Endodermal cell (in vitro differentiated cells): ENCODE results near the gene ODAD4. TPM values are rescaled to one million over a fixed set of nuclear protein-coding genes. Genes with fewer than 3 reads are reported as not detected.
"Not testable (repeated sequence)": the region's sequence is repeated elsewhere in the genome, so short reads cannot be mapped to it uniquely, and the experiment has no call there.

Experiments used
- DNase-seq: peaks from one replicate; pipeline ENCODE4 v3.0.0-alpha.2; 2017
- H3K27ac ChIP-seq: 2 replicates; pipeline ENCODE4 v1.5.1; 2013; ENCODE audit warnings: mild to moderate bottlenecking, low read depth, low read length, moderate library complexity
- H3K27me3 ChIP-seq: 2 replicates; pipeline ENCODE4 v1.6.1; 2013; ENCODE audit warnings: mild to moderate bottlenecking, low read length, moderate library complexity; ENCODE audit not compliant: insufficient read depth, control insufficient read depth, poor library complexity, severe bottlenecking
- H3K36me3 ChIP-seq: 2 replicates; pipeline ENCODE4 v1.7.0; 2013; ENCODE audit warnings: mild to moderate bottlenecking, low read length, moderate library complexity; ENCODE audit not compliant: control insufficient read depth, insufficient read depth
- H3K4me1 ChIP-seq: one replicate; pipeline ENCODE4 v1.7.0; 2013; ENCODE audit warnings: low read length; ENCODE audit not compliant: control insufficient read depth, insufficient read depth
- H3K4me3 ChIP-seq: 2 replicates; pipeline ENCODE4 v1.5.1; 2013; ENCODE audit warnings: mild to moderate bottlenecking, low read length, moderate library complexity
- H3K9ac ChIP-seq: 2 replicates; pipeline ENCODE4 v1.6.1; 2013; ENCODE audit warnings: mild to moderate bottlenecking, low read length, moderate library complexity; ENCODE audit not compliant: poor library complexity, severe bottlenecking; ENCODE audit errors: extremely low read depth
- H3K9me3 ChIP-seq: 2 replicates; pipeline ENCODE4 v1.6.1; 2013; ENCODE audit warnings: mild to moderate bottlenecking, low read length, moderate library complexity; ENCODE audit not compliant: control insufficient read depth
- H3K27ac Mint-ChIP-seq: 2 replicates; pipeline ENCODE4 v1.8.0; 2020; ENCODE audit warnings: mixed read lengths
- H3K27me3 Mint-ChIP-seq: 2 replicates; pipeline ENCODE4 v1.8.0; 2021; ENCODE audit warnings: mild to moderate bottlenecking, mixed read lengths; ENCODE audit not compliant: insufficient read depth
- H3K36me3 Mint-ChIP-seq: 2 replicates; pipeline ENCODE4 v1.8.0; 2020; ENCODE audit warnings: low read depth, mixed read lengths
- H3K4me1 Mint-ChIP-seq: 2 replicates; pipeline ENCODE4 v1.8.0; 2020; ENCODE audit warnings: mixed read lengths
- H3K4me3 Mint-ChIP-seq: 2 replicates; pipeline ENCODE4 v1.8.0; 2020; ENCODE audit warnings: mild to moderate bottlenecking, moderate library complexity, mixed read lengths
- H3K9me3 Mint-ChIP-seq: 2 replicates; pipeline ENCODE4 v1.8.0; 2020; ENCODE audit warnings: mild to moderate bottlenecking, mixed read lengths
- CTCF ChIP-seq: fragments of 200-600 bp; sonication (generic); conservative IDR thresholded peaks from 2 replicates; pipeline ENCODE4 v1.5.0; 2021; ENCODE audit warnings: antibody characterized with exemption, mild to moderate bottlenecking
- WGBS, 2 experiments: methylation state at CpG; one replicate each; pipeline versions ENCODE4 v1.1.5 to v1.1.7; 2013; ENCODE audit warnings: missing lambda C conversion rate in 2 of 2, mixed read lengths in 1 of 2; ENCODE audit not compliant: insufficient coverage in 1 of 2, insufficient read length in 1 of 2; 5-methylcytosine and 5-hydroxymethylcytosine counted together
- total RNA-seq, 2 donors: library from RNA; stranded (reverse); fragmentation: NEBNext Ultra II Directional in 1 of 2; extraction: Animal tissue kit (Norgen Biotek cat#: 25700) in 1 of 2; gene quantifications; 2 replicates in 1 of 2; 3 replicates in 1 of 2; pipeline ENCODE4 v1.2.1, GENCODE V29; 2021

Gene ODAD4
- total RNA-seq, 2 donors from 2014 or later: 3.9 to 4.7 TPM

DNA sequence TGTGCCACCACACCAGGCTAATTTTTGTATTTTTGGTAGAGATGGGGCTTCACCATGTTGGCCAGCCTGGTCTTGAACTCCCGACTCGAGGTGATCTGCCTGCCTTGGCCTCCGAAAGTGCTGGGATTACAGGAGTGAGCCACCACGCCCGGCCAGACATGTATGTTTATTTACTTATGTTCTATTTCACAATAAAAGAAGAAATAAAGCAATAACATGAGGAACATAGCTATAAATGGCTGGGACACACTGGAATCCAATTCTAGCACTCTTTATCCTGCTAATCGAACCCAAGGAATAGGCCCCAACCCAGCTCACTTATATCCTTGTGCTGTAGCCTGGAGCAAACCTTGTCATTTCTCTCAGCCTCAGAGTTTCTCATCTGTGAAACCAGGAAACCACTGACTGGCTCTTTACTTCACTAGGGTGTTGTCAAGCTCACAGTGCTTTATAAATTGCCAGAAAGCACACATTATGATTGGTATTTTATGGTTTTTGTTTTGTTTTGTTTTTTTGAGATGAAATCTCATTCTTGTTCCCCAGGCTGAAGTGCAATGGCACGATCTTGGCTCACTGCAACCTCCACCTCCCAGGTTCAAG is 4.3 kb upstream of the ODAD4 start:
- no peak overlapping the region for H3K4me3 ChIP-seq
- peaks cover 8% of the 10 kb centered on the region for H3K4me1 Mint-ChIP-seq
- no peaks in the 10 kb centered on the region for H3K36me3 Mint-ChIP-seq
- no peaks in the 10 kb centered on the region for H3K27me3 ChIP-seq
- no peak for TF ChIP-seq CTCF
- no peaks in the 10 kb centered on the region for H3K27me3 Mint-ChIP-seq
- H3K4me3 Mint-ChIP-seq: no peak overlapping the region
- H3K9me3 Mint-ChIP-seq: no peaks in the 10 kb centered on the region
- no peak for DNase-seq
- H3K9ac ChIP-seq: no peak overlapping the region
- WGBS, 2 experiments: 86 to 94% methylated on average over 1 to 5 of the region's 7 CpGs
- H3K9me3 ChIP-seq: no peaks in the 10 kb centered on the region
- no peak overlapping the region for H3K27ac ChIP-seq
- no peak overlapping the region for H3K27ac Mint-ChIP-seq
- H3K4me1 ChIP-seq: no peaks in the 10 kb centered on the region
- no peaks in the 10 kb centered on the region for H3K36me3 ChIP-seq

DNA sequence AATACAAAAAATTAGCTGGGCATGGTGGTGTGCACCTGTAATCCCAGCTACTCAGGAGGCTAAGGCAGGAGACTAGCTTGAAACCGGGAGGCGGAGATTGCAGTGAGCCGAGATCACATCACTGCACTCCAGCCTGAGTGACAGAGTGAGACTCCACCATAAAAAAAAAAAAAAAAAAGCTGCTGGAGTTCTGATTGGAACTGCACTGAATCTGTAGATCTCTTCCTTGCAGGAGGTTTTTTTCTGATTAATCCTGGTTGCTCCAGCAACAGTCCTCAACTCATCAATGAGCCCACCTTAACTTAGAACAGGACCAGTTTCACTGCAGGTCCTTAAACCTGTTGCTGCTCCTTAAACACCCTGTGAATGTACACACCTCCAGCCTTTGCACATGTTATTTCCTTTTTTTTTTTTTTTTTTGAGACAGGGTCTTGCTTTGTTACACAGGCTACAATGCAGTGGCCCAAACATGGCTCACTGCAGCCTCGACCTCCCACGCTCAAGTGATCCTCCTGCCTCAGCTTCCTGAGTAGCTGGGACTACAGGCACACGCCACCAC is 1.6 kb upstream of the ODAD4 start:
- Histone ChIP-seq H3K36me3 (no peaks in the 10 kb centered on the region), H3K4me3 (peak overlapping the region; percentile 95), H3K4me1 (no peaks in the 10 kb centered on the region), H3K27me3 (no peaks in the 10 kb centered on the region), H3K9ac (no peak overlapping the region), H3K9me3 (no peaks in the 10 kb centered on the region), H3K27ac (no peak overlapping the region)
- no peak for TF ChIP-seq CTCF
- no peak for DNase-seq
- Mint-ChIP-seq H3K4me1 (peaks cover 8% of the 10 kb centered on the region), H3K36me3 (no peaks in the 10 kb centered on the region), H3K27me3 (no peaks in the 10 kb centered on the region), H3K27ac (no peak overlapping the region), H3K4me3 (peak overlapping the region; percentile 76), H3K9me3 (no peaks in the 10 kb centered on the region)
- WGBS, 2 experiments: 66 to 82% methylated on average over 4 to 6 of the region's 6 CpGs

DNA sequence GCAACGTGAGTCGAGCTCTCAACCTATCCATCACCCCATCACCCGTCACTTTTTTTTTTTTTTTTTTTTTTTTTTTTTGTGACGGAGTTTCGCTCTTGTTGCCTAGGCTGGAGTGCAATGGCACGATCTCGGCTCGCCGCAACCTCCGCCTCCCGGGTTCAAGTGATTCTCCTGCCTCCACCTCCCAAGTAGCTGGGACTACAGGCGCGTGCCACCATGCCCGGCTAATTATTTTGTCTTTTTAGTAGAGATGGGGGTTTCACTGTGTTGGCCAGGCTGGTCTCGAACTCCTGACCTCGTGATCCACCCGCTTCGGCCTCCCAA is 378 bp downstream of the ODAD4 start:
- not testable (repeated sequence) for H3K27me3 Mint-ChIP-seq, H3K27me3 ChIP-seq, H3K36me3 Mint-ChIP-seq, DNase-seq, H3K9me3 ChIP-seq, H3K27ac ChIP-seq, H3K36me3 ChIP-seq, H3K9me3 Mint-ChIP-seq, H3K4me1 Mint-ChIP-seq, H3K4me1 ChIP-seq
- Histone ChIP-seq H3K4me3 (peak overlapping the region; percentile 95), H3K9ac (peak overlapping the region; percentile 59)
- H3K4me3 Mint-ChIP-seq: peak overlapping the region; percentile 76
- 61 to 91% methylated on average over 7 to 17 of the region's 18 CpGs for WGBS, 2 experiments
- H3K27ac Mint-ChIP-seq: peak overlapping the region; percentile 98

DNA sequence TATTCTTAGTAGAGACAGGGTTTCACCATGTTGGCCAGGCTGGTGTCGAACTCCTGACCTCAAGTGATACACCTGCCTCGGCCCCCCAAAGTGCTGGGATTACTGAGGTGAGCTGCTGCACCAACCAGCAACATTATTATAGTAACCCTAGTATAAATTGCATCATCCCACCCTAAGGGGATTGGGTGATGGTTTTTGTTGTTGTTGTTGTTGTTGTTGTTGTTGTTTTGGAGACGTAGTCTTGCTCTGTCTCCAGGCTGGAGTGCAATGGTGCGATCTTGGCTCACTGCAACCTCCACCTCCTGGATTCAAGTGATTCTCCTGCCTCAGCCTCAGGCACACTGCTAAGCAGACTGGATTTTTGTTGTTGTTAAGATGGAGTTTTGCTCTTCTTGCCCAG is 1.3 kb downstream of the ODAD4 start:
- not testable (repeated sequence) for H3K36me3 Mint-ChIP-seq, H3K4me3 Mint-ChIP-seq, H3K27ac ChIP-seq, DNase-seq, H3K27me3 Mint-ChIP-seq, H3K27ac Mint-ChIP-seq, H3K9me3 ChIP-seq, H3K27me3 ChIP-seq, H3K9me3 Mint-ChIP-seq, H3K9ac ChIP-seq, H3K36me3 ChIP-seq, H3K4me3 ChIP-seq, H3K4me1 Mint-ChIP-seq, H3K4me1 ChIP-seq
- WGBS, 2 experiments: 95 to 100% methylated on average over 2 to 4 of the region's 4 CpGs
